ENCODE measurements around the gene DIS3L2.

DIS3L2 gene, protein sequence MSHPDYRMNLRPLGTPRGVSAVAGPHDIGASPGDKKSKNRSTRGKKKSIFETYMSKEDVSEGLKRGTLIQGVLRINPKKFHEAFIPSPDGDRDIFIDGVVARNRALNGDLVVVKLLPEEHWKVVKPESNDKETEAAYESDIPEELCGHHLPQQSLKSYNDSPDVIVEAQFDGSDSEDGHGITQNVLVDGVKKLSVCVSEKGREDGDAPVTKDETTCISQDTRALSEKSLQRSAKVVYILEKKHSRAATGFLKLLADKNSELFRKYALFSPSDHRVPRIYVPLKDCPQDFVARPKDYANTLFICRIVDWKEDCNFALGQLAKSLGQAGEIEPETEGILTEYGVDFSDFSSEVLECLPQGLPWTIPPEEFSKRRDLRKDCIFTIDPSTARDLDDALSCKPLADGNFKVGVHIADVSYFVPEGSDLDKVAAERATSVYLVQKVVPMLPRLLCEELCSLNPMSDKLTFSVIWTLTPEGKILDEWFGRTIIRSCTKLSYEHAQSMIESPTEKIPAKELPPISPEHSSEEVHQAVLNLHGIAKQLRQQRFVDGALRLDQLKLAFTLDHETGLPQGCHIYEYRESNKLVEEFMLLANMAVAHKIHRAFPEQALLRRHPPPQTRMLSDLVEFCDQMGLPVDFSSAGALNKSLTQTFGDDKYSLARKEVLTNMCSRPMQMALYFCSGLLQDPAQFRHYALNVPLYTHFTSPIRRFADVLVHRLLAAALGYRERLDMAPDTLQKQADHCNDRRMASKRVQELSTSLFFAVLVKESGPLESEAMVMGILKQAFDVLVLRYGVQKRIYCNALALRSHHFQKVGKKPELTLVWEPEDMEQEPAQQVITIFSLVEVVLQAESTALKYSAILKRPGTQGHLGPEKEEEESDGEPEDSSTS

DNA sequence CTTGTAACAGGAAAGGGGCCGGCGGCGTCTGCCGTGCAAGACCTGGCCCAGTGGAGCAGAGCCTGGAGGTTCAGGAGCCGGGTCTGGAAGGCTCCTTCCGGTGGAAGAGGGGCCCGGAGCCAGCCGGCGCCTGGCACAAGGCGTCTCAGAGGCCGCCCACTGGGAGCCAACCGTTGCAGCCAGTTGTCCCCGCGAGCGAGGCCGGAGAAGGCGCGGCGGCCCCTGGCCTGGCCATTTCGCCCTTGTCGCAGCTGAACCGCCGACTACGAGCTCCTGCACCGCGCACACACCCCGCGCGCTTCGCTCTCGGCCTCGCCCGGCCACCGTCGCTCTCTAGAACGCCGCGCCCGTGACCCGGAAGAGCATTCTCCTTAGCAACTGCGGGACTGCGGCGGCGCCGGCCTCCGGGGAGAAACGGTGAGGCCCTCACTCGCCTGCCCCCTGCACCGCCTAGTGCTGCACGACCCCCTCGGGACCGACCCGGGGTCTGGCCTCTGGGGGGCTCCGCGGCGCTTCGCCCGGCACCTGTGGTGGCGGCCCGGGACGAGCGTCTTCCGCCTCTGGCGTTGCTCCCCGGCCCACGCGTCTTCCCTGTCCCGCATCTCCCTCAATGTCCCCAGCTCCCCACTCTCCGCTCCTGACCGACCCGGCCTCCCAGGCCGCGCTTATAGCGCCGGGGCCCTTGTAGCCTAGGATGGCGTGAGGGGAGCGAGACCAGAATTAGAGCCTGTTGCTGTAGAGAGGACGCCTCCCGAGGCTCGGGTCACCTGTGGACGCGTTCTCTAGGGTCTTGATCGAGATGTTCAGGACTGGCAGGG is at the start of gene DIS3L2:
Gene DIS3L2 (plus strand): TSS at position 365 of the 818 bp plus-strand sequence. CDS start 53,215 bp downstream, outside the sequence.
- peak; percentile 98 for ATAC-seq

GRCh38 chr2:231914077-231914690 is 47.3 kb upstream of the DIS3L2 start:
- ATAC-seq: no peak

More for the DNA sequence above, at the start of gene DIS3L2:
- peak; percentile 61; the same call in 1 of the 2 replicates for TF ChIP-seq TSHZ2 (CRISPR knock-in tag; IDR thresholded peaks at IDR 0.05)
- TF ChIP-seq SNAI2 (CRISPR knock-in tag; IDR thresholded peaks at IDR 0.05): no peak
- TF ChIP-seq OSR1 (CRISPR knock-in tag; IDR thresholded peaks at IDR 0.05): no peak
- no peak for TF ChIP-seq GLIS3 (CRISPR knock-in tag; IDR thresholded peaks at IDR 0.05)
- no peak for TF ChIP-seq CSRNP3 (CRISPR knock-in tag; IDR thresholded peaks at IDR 0.05)
- peak; percentile 51; the same call in 1 of the 2 replicates for TF ChIP-seq ZFP3 (CRISPR knock-in tag; IDR thresholded peaks at IDR 0.05)

DNA sequence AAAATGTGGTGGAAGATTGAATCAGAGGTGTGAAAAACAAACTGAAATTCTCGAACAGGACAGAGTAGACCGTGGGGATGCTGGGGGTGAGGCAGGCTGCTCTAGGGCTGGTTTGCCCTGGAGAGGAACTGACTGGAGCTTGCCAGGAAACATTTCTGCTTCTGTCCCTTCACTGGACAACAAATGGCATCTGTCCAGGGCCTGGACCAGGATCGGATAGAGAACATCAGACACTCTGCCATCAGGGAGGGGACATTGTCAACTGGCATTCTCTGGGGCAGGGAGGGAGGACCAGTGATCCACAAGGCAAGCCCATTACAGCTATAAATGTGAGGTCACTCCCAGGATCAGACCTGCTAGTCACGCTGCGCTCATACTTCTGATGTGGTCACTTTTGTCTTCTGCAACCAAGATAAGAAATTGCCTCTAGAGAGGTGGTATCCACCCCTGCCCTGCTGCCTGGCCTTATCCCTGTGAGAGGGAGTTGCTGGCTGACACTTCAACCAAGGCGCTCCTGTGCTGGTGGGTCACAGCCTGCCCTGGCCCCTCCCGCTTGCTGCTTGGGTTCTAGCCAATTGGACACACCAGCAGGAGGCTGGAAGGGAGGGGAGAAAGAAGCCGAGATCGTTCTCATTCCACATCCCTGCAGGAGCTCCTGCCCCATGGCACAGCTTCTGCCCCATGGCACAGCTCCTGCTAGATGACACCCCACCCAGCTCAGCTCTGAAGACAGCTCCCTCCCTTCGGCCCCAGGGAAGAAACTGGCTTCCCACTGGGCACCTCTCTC is 44.0 kb upstream of the DIS3L2 start:
- TF ChIP-seq TSHZ2 (CRISPR knock-in tag; IDR thresholded peaks at IDR 0.05) (no peak), PATZ1 (CRISPR knock-in tag; IDR thresholded peaks at IDR 0.05; ENCODE audit: borderline replicate concordance) (no peak), BACH2 (CRISPR knock-in tag; IDR thresholded peaks at IDR 0.05; ENCODE audit: borderline replicate concordance) (no peak), SNAI2 (CRISPR knock-in tag; IDR thresholded peaks at IDR 0.05) (no peak), ISL1 (CRISPR knock-in tag; IDR thresholded peaks at IDR 0.05) (no peak), ZC3H10 (CRISPR knock-in tag; IDR thresholded peaks at IDR 0.05) (no peak), ZNF8 (CRISPR knock-in tag; IDR thresholded peaks at IDR 0.05) (no peak), GLIS3 (CRISPR knock-in tag; IDR thresholded peaks at IDR 0.05) (no peak), ZFP30 (CRISPR knock-in tag; IDR thresholded peaks at IDR 0.05) (no peak), CSDC2 (CRISPR knock-in tag; IDR thresholded peaks at IDR 0.05) (no peak), RARB (CRISPR knock-in tag; IDR thresholded peaks at IDR 0.05) (no peak), ESRRG (CRISPR knock-in tag; IDR thresholded peaks at IDR 0.05) (no peak), CSRNP3 (CRISPR knock-in tag; IDR thresholded peaks at IDR 0.05) (no peak), TCF4 (CRISPR knock-in tag; IDR thresholded peaks at IDR 0.05; ENCODE audit: borderline replicate concordance) (no peak)
- TF ChIP-seq, protein P1, sequence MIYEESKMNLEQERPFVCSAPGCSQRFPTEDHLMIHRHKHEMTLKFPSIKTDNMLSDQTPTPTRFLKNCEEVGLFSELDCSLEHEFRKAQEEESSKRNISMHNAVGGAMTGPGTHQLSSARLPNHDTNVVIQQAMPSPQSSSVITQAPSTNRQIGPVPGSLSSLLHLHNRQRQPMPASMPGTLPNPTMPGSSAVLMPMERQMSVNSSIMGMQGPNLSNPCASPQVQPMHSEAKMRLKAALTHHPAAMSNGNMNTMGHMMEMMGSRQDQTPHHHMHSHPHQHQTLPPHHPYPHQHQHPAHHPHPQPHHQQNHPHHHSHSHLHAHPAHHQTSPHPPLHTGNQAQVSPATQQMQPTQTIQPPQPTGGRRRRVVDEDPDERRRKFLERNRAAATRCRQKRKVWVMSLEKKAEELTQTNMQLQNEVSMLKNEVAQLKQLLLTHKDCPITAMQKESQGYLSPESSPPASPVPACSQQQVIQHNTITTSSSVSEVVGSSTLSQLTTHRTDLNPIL (CRISPR knock-in tag; IDR thresholded peaks at IDR 0.05; ENCODE audit: low read depth): no peak
- no peak; the same call in 1 of the 3 replicates for ATAC-seq

More at GRCh38 chr2:231914077-231914690, 47.3 kb upstream of the DIS3L2 start:
- TF ChIP-seq SNAI2 (CRISPR knock-in tag; IDR thresholded peaks at IDR 0.05): no peak
- no peak for TF ChIP-seq ZC3H10 (CRISPR knock-in tag; IDR thresholded peaks at IDR 0.05)
- TF ChIP-seq ARNTL (CRISPR knock-in tag; IDR thresholded peaks at IDR 0.05; ENCODE audit: borderline replicate concordance, low read depth): no peak
- no peak for TF ChIP-seq ESRRG (CRISPR knock-in tag; IDR thresholded peaks at IDR 0.05)
- TF ChIP-seq TOX (CRISPR knock-in tag; IDR thresholded peaks at IDR 0.05; ENCODE audit: borderline replicate concordance): no peak
- TF ChIP-seq ISL1 (CRISPR knock-in tag; IDR thresholded peaks at IDR 0.05): no peak
- no peak for TF ChIP-seq ZNF565 (CRISPR knock-in tag; conservative IDR thresholded peaks at IDR 0.05; ENCODE audit: low read depth)
- TF ChIP-seq PPARA (CRISPR knock-in tag; IDR thresholded peaks at IDR 0.05; ENCODE audit: borderline replicate concordance): no peak
- no peak for TF ChIP-seq ZFP3 (CRISPR knock-in tag; IDR thresholded peaks at IDR 0.05)
- no peak for TF ChIP-seq RARB (CRISPR knock-in tag; IDR thresholded peaks at IDR 0.05)
- no peak for TF ChIP-seq CSDC2 (CRISPR knock-in tag; IDR thresholded peaks at IDR 0.05)

Measured in SK-N-SH treated with all-trans-retinoic acid at 6 μM for 48 hours (cell line).